Stimulated activated CD4-positive, alpha-beta T cell treated with anti-CD3 and anti-CD28 coated beads, Interleukin-1b, Interleukin-23, amount 100 ng/mL, for 24 hours (primary cell): ENCODE results near the gene KIF5A.
"Not testable (repeated sequence)": the region's sequence is repeated elsewhere in the genome, so short reads cannot be mapped to it uniquely, and the experiment has no call there.

Experiments
- DNase-seq, 4 experiments: peaks; one replicate each; pipeline ENCODE4 v3.0.0-alpha.2; 2020; ENCODE audit warnings: low read depth in 4 of 4, low spot score in 1 of 4

Gene KIF5A

DNA sequence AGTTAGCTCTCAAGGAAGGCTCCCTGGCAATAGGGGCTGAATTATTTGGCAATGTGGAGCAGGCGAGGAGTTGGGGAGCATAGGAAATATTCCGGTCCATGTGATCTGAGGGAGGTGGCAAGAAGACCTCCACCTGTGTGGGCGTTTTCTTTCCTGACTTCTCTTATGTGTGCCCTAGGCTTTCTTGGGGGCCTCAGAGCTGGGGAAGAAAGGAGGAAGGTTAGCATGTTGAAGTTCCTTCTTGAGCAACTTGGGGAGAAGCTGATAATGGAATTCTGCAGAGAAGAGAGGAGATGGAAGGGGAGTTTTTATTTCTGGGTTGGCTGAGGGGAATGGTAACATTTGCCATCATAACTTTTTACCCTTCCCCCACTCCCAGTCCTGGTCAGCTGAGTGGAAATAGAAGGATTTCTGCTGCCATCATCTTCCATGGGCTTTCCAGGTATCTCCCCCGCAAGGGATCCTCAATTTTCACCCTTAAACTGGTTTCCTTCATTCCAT, 56.0 kb downstream of the KIF5A start:
- DNase-seq = no peak

DNA sequence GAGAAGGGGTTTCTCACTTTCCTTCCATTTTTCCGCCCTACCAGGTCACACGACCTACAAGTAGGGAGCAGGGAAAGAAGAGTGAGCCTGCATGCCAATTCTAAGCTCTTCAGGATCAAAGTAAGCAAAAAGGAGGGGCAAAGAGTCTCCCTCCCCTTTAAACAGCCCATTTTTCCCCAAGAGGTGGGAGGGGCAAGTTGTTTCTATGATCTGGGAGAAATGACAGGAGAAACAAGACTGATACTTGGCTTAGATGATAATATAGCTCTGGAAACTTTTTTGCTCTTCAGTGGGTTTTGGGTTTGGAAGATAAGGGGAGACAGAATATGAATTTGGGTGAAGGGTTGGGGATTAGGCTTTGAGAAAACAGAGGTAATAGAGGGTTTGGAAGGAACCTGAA, 56.6 kb downstream of the KIF5A start:
- DNase-seq = no peak

DNA sequence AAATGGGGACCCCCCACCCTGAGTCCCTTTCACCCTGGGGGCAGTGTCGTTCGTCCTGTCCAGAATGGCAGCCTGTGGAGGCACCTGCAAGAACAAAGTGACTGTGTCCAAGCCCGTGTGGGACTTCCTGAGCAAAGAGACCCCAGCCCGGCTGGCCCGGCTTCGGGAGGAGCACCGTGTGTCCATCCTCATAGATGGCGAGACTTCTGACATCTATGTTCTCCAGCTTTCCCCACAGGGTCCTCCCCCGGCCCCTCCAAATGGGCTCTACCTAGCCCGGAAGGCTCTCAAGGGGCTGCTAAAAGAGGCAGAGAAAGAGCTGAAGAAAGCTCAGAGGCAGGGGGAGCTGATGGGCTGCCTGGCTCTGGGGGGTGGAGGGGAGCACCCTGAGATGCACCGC, 57.0 kb downstream of the KIF5A start:
- DNase-seq = no peak

DNA sequence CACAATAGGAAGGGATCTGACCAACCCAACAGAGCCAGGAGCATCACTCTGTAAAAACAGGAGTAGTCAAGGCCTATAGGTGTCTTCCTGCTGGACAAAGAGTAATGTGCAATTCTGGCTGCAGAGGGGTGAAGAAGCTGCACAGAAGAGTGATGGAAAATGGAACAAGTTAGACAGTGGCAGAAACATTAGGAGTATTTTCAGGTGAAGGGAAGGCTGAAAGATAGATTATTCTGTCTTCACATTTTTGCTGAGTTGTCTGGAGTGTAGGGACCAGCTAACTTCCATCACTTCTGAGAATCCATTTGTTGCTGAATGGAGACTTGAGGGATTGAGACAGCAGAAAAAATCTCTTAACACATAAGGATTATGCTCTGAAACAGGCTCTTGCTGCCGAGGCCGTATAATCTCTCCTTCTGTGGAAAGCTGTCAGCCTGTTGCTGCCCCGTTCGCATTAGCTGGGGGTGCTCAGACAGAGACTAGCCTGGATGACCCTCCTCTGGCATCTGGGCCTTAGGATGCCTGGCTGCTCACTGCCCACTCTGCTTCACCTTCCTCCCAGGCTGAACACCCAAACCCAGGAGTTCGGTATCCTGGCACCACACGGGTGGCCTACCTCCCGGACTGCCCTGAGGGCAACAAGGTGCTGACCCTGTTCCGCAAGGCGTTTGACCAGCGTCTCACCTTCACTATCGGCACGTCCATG, 58.3 kb downstream of the KIF5A start:
- no peak for DNase-seq

DNA sequence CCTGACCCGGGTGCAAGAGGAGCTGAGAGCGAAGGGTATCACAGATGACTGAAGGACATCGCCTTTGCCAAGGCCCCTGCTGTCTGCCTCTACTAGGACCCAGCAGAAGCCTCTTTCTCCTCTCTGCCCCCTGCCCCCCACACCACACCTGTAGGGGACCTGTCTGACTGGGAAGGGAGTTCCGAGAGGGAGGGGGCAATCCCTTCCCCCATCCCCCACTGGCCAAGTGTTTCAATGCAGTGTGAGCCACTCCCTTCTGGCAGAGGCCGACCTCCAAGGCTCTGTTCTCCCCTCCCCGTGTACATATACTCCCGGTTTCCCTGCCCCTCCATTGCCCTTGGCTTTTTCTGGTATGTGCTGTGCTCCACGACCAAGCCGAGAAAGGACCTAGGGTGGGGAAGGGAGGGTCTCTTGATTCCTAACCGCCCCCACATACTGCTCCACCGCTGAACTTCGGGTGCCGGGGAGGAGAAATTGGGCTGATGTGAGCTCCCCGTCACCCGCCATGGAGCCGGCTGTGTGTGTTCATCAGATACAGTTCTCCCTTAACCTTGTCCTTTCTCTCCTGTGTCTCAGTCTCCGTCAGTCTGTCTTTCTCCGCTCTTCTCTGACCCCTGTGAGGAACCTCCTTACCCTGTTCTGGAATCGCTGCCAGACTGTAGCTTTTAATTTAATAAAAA, 59.4 kb downstream of the KIF5A start:
- no peak for DNase-seq

DNA sequence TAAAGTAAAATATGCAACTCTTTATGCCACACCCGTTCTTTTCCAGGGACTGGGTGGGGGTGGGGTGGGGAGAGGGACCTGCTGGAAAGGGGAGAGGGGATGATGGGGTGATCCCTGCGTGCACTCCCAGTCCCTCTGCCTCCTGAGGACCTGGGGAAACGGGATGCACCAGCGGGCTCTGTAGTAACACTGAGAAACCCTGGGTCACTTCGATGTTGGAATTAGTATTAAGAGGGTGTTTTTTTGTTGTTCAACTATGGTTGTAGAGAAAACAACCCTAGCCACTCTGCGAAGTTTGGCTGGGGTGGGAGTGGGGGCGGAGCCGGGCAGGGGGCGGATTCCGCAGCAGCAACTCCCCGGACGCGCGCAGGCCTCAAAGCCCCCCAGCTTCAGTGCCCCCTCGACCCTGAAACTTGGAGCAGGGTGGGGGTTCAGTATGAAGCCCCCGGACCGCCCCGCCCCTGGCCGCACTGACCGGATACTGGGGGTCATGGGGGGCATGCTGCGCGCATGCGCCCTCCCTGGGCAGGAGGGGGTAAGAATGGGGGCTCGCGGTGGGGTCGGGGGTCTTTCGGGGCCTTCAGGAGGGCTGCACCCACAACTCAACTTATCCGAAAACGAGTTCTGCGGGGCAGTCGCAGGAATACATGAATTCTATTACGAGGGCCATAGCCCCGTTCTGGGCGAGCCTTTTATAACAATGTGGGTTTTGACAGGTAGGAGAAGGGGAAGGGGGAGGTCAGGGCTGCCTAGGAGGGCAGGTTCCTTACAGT, 60.1 kb downstream of the KIF5A start:
- DNase-seq = no peak

DNA sequence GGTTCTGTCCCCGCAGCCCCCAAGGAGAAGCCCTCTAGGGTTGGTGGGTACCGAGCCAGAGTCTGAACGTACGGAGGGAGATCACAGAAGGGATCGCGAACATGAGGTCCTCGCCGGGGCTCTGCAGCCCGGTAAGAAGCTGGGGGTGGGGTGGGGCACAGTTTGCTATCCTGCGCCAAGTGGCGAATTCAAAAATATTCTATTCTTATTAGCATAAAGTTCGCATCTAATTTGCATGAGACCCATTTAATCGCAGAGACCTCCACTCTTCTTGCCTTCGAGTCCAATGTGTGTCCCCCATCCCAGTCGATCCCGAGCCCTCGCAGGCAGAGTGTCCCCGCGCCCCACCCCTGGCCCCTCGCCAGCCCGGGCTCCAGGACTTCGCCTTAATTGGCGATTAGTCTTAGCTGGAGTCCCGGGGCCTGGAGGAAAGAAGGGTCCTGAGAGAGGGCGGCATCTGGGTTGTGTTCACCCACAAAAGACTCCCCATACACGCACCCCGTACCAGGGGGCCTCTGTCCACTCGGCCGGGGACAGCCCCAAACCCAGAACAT, 60.8 kb downstream of the KIF5A start:
- no peak for DNase-seq

DNA sequence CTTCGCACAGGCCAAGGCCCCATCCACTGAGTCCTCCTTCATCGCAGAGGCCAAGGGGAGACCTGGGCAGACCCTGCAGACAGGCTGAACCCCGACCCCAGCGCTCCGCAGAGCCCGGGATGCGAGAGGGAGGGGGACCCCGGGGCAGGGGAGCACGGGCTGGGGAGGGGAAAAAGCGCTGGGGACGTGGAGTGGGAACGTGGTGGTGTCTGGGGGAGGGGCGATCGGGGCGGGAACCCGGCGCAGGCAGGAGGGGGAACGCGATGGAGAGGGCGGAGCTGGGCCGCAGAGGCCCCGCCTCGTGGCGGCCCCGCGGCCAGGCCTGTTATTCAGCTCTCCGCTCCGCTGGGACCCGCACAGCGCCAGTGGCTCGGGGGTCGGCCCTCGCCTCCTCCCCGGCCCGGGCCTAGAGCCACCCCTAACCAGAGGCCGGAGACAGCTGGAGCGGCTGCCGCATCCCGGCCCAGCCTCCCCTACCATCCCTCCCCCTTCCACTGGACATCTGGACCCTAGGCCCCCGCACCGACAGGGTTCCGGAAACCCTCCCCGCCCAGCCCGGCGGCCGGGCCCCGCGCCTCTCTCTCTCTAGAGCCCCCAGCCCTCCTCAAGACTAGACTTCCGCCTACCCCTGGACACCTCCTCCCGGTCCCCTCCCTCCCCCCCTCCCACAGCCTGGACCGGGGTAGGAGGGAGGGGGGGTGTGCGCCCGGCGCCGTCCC, 61.4 kb downstream of the KIF5A start, which contains the start of gene ARHGEF25:
ARHGEF25 (plus strand) TSS at position 328 of the 719 bp plus-strand sequence. CDS start 460 bp downstream, outside the sequence.
- peak in 1 of 4 experiments; percentile 47 for DNase-seq

DNA sequence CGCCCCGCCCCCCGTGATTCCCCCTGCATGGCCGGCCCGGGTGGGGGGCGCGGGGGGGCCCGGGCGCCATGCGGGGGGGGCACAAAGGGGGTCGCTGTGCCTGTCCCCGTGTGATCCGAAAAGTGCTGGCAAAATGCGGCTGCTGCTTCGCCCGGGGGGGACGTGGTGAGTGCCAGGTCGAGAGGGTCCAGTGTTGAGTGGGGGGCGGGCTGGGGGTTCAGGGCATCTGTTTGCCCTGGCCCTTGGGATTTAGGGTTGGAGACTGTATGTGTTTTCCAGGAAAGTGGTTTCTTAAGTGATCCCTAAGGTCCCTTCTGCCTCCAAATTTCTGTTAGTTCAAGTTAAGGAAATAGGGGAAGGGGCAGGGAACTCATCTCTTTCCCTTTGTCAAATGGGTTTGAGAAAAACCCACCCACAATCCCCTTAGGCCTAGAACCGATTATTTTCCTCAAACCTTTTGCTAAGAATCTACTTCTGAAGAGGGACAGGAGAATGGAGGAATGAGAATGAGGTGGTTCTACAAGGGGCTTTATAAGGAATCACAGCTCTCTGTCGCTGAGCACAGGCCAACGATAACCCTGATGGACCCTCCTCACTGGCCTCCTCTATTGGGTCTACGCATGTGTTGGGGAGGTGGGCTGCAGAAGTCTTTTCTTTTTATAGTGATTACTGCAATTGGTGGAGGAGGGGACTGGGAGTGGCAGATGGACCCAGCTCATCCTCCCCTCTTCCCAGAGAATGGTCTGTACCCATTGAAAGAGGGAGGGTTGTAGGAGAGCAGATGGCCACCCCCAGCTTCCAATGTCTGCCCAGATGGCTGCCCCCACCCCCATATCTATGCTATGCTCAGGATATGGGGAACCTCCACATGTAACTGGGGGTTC, 62.2 kb downstream of the KIF5A start:
- DNase-seq = no peak

DNA sequence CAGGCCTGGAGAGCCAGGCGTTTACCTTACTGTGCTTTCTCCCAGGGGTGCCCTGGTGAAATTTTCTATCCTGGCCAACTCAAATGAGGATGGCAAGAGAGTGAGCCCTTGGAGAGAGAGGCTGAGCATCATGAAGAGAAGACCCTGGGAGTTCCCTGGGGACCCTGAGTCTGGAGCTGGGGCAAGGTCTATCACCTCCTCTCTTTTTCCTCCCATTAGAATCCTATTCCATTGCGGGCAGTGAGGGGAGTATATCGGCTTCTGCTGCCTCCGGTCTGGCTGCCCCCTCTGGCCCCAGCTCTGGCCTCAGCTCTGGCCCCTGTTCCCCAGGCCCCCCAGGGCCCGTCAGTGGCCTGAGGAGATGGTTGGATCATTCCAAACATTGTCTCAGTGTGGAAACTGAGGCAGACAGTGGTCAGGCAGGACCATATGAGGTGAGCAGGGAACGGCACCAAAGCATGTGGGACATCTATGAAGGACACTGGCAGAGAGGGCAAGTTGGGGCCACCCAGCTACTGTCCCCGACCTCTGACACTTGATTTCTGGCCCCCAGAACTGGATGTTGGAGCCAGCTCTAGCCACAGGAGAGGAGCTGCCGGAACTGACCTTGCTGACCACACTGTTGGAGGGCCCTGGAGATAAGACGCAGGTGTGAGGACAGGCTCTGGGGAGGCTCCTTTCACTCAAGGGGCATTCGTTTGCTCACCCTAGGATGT, 63.0 kb downstream of the KIF5A start:
- no peak for DNase-seq

DNA sequence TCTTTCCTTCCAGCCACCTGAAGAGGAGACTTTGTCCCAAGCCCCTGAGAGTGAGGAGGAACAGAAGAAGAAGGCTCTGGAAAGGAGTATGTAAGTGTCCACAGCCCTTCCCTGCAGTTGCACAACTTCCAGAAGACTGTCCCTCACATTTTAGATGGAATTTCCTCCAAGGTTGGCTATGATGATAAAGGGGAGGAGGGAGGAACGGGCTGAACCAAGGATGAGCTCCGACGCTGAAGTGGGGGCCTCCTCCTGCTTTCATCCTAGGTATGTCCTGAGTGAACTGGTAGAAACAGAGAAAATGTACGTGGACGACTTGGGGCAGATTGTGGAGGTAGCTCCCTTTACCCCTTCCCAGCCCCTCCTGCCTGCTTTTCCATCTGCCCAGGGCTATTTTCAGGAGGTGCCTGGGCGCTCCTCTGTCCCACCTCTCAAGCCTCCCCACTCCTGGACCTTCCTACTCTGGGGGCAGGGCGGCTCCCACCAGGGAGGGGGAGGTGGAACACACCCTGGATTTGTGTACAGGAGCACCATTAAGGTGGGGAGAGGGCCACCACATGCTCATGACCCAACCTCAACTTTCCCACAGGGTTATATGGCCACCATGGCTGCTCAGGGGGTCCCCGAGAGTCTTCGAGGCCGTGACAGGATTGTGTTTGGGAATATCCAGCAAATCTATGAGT, 63.7 kb downstream of the KIF5A start:
- DNase-seq = no peak

DNA sequence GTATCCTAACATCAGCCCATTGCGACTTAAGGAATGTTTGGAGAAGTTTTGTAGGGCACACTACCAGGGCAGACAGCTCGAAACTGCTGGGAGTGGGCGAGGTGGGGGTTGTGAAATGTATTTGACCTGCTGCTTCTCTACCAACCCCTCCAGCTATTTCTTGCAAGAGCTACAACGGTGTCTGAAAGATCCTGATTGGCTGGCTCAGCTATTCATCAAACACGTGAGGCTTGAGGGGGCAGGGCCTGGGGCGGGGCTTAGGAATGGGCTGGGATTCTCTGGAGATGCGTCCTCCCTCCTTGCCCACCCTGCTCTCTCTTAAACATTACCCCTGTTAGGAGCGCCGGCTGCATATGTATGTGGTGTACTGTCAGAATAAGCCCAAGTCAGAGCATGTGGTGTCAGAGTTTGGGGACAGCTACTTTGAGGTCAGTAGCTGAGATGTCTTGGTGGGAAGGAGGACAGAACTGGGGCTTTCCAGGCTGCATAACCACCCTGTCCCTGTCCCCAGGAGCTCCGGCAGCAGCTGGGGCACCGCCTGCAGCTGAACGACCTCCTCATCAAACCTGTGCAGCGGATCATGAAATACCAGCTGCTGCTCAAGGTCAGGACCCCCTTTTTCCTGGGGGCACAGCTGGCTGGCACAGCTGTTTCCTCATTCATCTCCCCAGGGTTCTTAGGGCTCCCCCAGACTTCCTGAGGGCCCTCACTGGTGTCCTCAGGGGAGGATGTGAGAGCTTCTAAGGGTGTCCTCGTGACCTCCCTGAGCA, 64.5 kb downstream of the KIF5A start:
- DNase-seq = no peak

DNA sequence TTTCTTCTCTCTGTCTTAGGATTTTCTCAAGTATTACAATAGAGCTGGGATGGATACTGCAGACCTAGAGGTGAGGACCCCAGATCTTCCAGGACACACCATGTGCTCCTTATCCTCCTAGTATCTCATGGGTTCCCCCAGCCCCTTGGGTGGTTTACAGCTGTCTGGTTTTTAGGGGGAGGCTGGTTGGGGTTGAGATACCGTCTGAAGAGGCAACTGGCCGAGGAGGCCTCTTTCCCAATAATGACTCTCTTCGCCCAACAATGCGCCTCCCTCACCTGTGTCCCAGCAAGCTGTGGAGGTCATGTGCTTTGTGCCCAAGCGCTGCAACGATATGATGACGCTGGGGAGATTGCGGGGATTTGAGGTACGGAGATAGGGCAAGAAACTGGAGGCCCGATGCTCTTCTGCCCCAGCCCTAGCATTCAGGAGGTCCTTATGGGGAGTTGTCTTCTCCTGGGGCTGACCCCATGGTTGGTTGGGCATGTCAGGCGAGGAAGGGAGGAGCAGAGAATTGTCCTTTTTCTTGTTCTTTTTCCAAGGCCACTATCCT, 65.2 kb downstream of the KIF5A start:
- no peak for DNase-seq

DNA sequence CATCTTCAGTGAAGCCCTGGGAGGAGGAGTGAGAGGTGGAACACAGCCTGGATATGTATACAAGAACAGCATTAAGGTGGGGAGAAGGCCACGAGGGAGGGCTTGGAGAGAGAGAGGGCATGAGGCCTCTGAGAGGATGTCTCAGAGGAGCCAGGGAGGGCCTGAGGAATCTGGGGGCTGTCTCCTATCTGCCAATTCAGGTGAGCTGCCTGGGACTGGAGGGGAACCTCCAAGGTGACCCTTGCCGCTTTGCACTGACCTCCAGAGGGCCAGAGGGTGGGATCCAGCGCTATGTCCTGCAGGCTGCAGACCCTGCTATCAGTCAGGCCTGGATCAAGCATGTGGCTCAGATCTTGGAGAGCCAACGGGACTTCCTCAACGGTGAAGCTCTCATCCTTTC, 65.8 kb downstream of the KIF5A start:
- DNase-seq = no peak

DNA sequence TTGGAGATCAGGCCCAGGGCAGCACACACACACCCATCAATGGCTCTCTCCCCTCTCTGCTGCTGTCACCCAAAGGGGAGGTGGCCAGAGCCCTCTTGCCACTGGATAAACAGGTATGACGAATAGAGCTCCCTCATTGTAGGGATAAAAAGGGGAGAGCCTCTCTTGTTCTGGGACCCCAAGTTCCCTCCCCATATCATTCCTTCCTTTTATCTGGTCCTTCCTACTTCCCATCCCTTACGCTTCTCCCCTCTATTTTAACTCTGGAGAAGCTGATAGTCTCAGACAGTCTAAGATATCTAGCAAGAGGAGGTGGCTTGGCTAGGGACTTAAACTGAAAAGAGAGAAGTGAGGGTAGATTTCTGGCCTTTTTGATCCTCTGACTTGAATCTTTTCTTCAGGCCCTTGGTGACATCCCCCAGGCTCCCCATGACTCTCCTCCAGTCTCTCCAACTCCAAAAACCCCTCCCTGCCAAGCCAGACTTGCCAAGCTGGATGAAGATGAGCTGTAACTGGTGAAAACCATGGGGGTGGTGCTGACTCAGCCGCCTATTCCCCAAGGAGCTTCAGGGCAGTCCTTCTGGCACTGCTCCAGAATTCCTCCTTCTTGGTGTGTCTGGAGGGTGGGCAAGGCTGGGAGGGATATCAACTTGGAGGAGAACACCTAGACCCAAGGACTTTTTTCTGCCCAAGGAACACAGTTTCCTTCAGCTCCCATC, 66.7 kb downstream of the KIF5A start:
- no peak for DNase-seq

DNA sequence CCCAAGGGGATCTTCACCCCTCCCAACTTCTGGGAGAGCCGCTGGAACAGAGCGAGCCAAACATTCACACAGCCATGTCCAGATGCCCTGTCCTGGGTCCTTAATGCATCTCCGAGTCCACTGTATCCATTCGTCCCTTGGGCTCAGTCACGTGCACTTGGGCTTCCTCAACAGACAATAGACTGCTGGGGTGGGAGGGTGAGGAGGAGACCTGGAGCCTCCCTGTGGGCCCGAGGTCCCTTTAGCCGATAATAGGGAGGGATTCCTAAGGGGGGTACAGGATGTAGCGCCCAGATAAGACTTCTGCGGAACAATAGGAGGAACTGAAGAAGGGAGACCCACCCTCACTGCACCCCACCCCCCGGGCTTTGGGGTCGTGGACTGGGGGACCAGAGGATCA, 68.1 kb downstream of the KIF5A start:
- no peak for DNase-seq

DNA sequence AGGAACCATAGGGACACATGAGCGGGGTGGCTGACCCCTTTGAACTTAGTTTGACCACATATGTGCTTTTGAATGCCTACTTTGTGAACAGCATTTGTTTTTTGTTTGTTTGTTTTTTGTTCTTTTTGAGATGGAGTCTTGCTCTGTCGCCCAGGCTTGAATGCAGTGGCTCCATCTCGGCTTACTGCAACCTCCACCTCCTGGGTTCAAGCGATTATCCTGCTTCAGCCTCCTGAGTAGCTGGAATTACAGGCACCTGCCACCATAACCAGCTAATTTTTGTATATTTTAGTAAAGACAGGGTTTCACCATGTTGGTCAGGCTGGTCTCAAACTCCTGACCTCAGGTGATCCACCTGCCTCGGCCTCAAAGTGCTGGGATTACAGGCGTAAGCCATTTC, 68.6 kb downstream of the KIF5A start:
- not testable (repeated sequence) for DNase-seq
